ENCODE measurements around the gene TBC1D14. TPM values are rescaled to one million over a fixed set of nuclear protein-coding genes. Genes with fewer than 3 reads are reported as not detected.

TBC1D14 gene
- total and polyA plus RNA-seq, 11 donors, result 9.8 to 51.0 (median 34.3) TPM

DNA sequence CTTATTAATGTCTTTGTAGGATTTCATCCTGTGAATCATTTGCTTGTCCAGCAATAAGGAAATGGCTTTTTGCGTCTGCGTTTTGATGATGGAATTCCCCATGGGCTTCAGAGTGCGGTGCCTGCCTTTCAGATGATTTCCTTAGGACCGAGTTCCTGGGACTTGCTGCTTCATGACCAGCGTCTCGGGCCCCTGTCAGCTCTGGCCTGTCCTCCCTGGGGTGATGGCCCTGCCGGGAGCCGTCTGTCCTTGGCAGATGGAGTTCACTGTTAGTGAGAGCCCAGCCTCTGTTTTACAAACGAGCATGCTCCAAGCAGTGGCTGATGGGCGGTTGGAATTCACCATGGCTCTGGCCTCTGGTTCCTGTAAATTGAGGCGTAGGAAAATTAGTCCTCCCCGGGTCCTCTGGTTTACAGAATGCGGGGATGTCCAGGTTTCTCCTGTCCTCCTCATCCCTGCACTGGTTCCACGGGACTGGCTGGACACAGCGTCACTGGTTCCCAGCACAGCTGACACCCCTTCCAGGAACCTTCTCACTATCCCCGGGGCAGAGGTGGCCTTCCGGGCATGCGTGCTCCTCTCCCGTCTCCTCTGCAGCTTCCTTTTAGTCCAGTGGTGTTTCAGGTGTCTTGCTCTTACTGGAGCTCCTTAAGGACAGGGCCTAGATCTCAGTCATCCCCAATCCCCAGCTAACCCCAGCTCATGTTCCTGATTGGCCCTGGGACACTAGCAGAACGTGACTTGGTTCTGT, 34.9 kb downstream of the TBC1D14 start:
- H3K27ac ChIP-seq, result peak overlapping the region in 2 of 12 donors; percentile 14 to 93
- ATAC-seq (peak in 1 of 4 donors; percentile 13), DNase-seq (no peak)
- 68 to 77% (median 72%) methylated on average over 17 to 20 of the region's 20 CpGs for WGBS, 4 donors
- H3K36me3 ChIP-seq, result peaks cover 0 to 3% (median 0%) of the 10 kb centered on the region in 9 donors
- no peaks in the 10 kb centered on the region for H3K27me3 ChIP-seq
- intact Hi-C loops (cut with DNase I), result no loop called here
- H3K4me3 ChIP-seq, result no peak overlapping the region
- H3K4me1 ChIP-seq, result peaks cover 0 to 67% (median 16%) of the 10 kb centered on the region in 12 donors
- no peak for TF ChIP-seq CTCF (IDR thresholded peaks at IDR 0.05)
- no peak for TF ChIP-seq POLR2A (IDR thresholded peaks at IDR 0.05)
- no peaks in the 10 kb centered on the region for H3K9me3 ChIP-seq

DNA sequence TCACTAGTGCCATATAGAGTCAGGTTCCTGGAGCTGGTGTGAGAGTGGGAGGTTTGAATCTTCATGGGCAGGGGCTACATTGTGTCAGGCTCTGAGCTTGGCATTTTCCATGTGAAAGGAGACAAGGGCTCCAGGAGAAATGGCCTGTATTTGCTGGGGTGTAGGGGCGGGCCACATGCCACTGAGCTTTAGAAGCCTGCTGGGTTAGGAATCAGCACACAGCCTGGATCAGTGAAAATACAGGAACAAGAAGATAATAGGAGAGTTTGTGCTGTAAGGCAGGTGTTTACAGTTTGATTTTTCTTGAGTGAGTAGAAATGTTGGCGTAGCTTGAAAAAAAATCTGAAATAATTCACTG, 35.4 kb downstream of the TBC1D14 start:
- no peak for DNase-seq
- ATAC-seq, result no peak
- H3K36me3 ChIP-seq, result peaks cover 0 to 3% (median 0%) of the 10 kb centered on the region in 9 donors
- peak overlapping the region in 1 of 12 donors; percentile 93 for H3K27ac ChIP-seq
- no peaks in the 10 kb centered on the region for H3K9me3 ChIP-seq
- intact Hi-C loops (cut with DNase I), result no loop called here
- H3K4me3 ChIP-seq, result no peak overlapping the region
- peaks cover 0 to 61% (median 15%) of the 10 kb centered on the region in 12 donors for H3K4me1 ChIP-seq
- H3K27me3 ChIP-seq, result no peaks in the 10 kb centered on the region
- TF ChIP-seq CTCF (IDR thresholded peaks at IDR 0.05), result no peak
- TF ChIP-seq POLR2A (IDR thresholded peaks at IDR 0.05), result no peak
- 94 to 98% (median 97%) methylated on average over 2 of the region's 2 CpGs for WGBS, 4 donors

GRCh38 chr4:6946497-6946896, 36.9 kb downstream of the TBC1D14 start:
- TF ChIP-seq CTCF (IDR thresholded peaks at IDR 0.05), result no peak
- Histone ChIP-seq H3K4me1 (peaks cover 0 to 55% (median 12%) of the 10 kb centered on the region in 12 donors), H3K36me3 (peaks cover 0 to 3% (median 0%) of the 10 kb centered on the region in 9 donors), H3K4me3 (no peak overlapping the region), H3K27me3 (no peaks in the 10 kb centered on the region), H3K9me3 (no peaks in the 10 kb centered on the region), H3K27ac (no peak overlapping the region)
- ATAC-seq, result no peak
- no peak for DNase-seq
- intact Hi-C loops (cut with DNase I), result no loop called here
- 96 to 98% (median 97%) methylated on average over 7 of the region's 7 CpGs for WGBS, 4 donors

- H3K9me3 ChIP-seq, result no peaks in the 10 kb centered on the region
- no peak overlapping the region for H3K27ac ChIP-seq
- WGBS, 4 donors, result 88 to 93% (median 91%) methylated on average over 3 of the region's 3 CpGs
- peaks cover 0 to 3% (median 0%) of the 10 kb centered on the region in 9 donors for H3K36me3 ChIP-seq
- H3K4me1 ChIP-seq, result peaks cover 0 to 54% (median 2%) of the 10 kb centered on the region in 12 donors
- DNase-seq, result no peak
- no peaks in the 10 kb centered on the region for H3K27me3 ChIP-seq
- intact Hi-C loops (cut with DNase I), result no loop called here
- no peak for TF ChIP-seq CTCF (IDR thresholded peaks at IDR 0.05)
- no peak for TF ChIP-seq POLR2A (IDR thresholded peaks at IDR 0.05)
- ATAC-seq, result no peak
- no peak overlapping the region for H3K4me3 ChIP-seq
These were observed 38.5 kb downstream of the TBC1D14 start for GRCh38 chr4:6948134-6948460.

Measured in heart left ventricle (tissue), 16 donors.